Kidney glomerular epithelial cell (primary cell): ENCODE results near the gene MYO1H.

ENCODE experiments used
- DNase-seq: peaks from one replicate; lab custom pipeline; 2025; lab: John Stamatoyannopoulos, UW

The MYO1H gene

DNA sequence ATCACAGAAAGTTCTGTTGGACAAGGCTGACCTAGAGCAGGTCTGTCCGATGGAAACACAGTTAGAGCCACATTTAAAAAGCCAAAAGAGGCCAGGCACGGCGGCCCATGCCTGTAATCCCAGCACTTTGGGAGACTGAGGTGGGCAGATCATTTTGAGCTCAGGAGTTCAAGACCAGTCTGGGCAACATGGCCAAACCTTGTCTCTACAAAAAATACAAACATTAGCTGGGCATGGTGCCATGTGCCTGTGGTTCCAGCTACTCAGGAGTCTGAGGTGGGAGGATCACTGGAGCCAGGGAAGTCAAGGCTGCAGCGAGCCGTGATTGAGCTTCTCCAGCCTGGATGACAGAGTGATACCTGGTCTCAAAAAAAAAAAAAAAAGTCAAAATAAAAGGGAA, 144.7 kb downstream of the MYO1H start:
- DNase-seq = no peak

DNA sequence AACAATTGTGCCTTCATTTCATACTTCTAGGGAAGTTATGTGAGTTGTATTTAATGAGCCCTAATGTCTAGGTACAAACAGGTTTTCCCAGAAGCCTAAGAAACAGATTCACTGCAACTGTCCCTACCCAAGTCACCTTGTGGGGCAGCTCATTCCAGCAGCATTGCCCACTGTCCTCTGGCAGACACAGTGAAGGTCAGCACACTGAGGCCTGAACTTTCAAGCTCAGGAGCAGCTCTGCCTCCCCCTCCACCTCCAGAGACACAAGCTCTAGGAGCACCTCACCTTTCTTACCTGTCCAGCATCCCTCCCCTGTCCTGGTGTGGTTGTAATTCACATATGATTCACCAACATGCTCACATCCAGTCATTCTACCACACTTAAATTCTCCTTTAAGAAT, 145.4 kb downstream of the MYO1H start:
- no peak for DNase-seq

DNA sequence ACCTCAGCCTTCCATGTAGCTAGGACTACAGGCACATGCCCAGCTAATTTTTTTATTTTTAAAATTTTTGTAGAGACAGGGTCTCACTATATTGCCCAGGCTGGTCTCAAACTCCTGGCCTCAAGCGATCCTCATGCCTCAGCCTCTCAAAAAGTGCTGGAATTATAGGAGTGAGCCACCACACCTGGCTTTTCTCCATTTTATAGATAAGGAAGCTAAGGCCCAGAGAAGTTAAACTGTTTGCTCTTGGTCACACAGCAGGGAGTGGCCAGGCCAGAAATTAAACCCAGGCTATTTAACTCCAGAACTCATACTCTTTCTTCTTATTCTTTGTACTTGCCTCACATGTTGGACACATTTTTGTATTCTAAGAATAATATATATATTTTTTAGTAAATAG, 146.2 kb downstream of the MYO1H start:
- DNase-seq = no peak

DNA sequence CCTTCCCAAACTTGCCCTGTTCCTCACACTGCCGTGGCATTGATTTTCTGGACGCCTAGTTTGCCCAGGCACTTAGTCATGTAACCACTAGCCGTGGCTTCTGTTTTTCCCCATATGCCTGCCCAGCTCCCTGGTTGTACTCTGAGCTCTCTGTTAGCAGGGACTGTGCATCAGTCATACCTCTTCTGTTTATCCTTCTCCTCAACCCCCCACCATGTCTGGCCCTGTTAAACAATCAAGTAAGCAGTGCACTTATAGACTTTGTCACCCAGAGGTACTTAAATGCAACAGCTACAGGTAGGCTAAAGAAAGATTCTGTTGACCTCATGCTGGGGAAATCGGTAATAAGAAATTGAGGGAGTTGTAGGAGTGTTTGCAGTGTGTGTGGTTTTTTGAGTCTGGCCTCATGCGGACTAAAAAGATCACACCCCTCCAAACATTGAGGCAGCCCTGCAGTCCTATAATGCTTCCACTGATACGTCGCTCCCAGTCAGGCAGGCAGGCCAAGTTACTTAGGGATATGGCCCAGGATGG, 146.7 kb downstream of the MYO1H start:
- DNase-seq = no peak

DNA sequence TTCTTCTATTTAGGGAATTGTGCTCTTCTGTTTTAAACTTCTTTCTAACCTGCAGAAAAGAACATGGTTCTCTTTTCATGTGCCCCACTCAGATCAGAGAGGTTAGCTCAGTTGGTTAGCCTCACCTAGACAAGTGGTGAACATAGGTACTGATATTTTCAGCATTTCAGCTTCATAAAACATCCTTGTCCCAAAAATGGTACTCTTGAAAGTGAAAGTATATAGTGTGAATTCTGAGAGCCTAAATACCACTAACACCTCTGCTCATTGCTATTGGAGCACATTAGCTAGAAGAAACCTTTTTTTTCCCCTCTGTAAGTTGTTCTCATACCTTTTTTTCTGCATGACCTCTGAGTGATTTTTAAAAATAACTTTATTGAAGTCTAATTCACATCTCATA, 147.3 kb downstream of the MYO1H start:
- DNase-seq = no peak

DNA sequence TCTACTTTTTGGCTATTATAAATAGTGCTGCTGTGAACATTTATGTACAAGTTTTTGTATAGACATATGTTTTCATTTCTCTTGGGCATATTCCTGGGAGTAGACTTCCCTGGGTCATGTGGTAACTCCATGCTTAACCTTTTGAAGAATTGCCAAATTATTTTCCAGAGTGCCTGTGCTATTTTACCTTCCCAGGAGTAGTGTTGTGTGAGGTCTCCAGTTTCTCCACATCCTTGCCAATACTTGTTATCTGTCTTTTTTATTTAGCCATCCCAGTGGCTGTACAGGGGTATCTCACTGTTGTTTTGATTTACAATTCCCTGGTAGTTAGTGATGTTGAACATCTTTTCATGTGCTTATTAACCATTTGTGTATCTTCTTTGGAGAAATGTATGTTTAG, 148.6 kb downstream of the MYO1H start:
- DNase-seq = no peak

DNA sequence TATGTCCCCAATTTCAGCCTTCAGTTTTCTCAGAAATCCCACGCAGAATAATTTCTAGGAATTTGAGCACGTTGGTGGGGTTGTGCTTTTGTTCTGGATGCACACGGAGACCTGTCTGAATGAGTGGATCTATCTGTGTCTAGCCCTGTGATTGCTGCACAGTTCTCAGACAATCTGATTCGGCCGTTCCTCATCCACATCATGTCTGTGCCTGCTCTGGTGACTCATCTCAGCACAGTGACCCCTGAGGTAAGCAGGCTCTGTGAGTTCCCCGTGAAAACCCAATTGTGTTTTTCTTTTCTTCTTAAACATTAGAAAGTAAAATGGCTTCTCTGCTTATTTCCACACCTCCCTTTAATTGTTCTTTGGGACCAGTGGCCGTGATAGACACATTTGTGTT, 150.0 kb downstream of the MYO1H start:
- DNase-seq = no peak
